HepG2 (cell line): ENCODE results near the gene MPLKIP. TPM values are rescaled to one million over a fixed set of nuclear protein-coding genes. Genes with fewer than 3 reads are reported as not detected.
A peak's percentile ranks its signal among the peaks of the same experiment; 100 is the strongest.

Experiments used
- BORCS8-MEF2B ChIP-seq: sonication (generic); formaldehyde crosslinking; IDR thresholded peaks from 2 replicates; pipeline ENCODE4 v1.8.0; 2022; ENCODE audit warnings: mild to moderate bottlenecking, missing genetic modification reagents
- FOSL2 ChIP-seq: sonication (generic); formaldehyde crosslinking; IDR thresholded peaks from 2 replicates; pipeline ENCODE4 v1.4.0; 2020; ENCODE audit warnings: missing genetic modification reagents
- HOXA9 ChIP-seq: sonication (generic); formaldehyde crosslinking; IDR thresholded peaks from 2 replicates; pipeline ENCODE4 v1.8.1; 2022; ENCODE audit warnings: missing genetic modification reagents, mild to moderate bottlenecking, moderate library complexity, borderline replicate concordance
- JDP2 ChIP-seq: sonication (generic); formaldehyde crosslinking; IDR thresholded peaks from 2 replicates; pipeline ENCODE4 v1.8.1; 2022; ENCODE audit warnings: missing genetic modification reagents, borderline replicate concordance
- MAFG ChIP-seq: sonication (generic); formaldehyde crosslinking; IDR thresholded peaks from 2 replicates; pipeline ENCODE4 v1.5.1; 2020; ENCODE audit warnings: mild to moderate bottlenecking, missing genetic modification reagents
- TOE1 ChIP-seq: sonication (generic); formaldehyde crosslinking; IDR thresholded peaks from 2 replicates; pipeline ENCODE4 v1.4.0; 2020; ENCODE audit warnings: mild to moderate bottlenecking, missing genetic modification reagents
- U2AF1 ChIP-seq: fragments of 200-400 bp; formaldehyde crosslinking; optimal IDR thresholded peaks from 2 replicates; pipeline ENCODE3; 2017; ENCODE audit warnings: mild to moderate bottlenecking, low read depth, low read length
- YY1 ChIP-seq: IDR thresholded peaks from 2 replicates; pipeline ENCODE4 v1.6.1; 2011; ENCODE audit warnings: low read length, low read depth, moderate library complexity, mild to moderate bottlenecking; ENCODE audit not compliant: insufficient read depth, insufficient replicate concordance
- ZBTB42 ChIP-seq: sonication (generic); formaldehyde crosslinking; IDR thresholded peaks from 2 replicates; pipeline ENCODE4 v1.5.0; 2020; ENCODE audit warnings: mild to moderate bottlenecking, missing genetic modification reagents
- ZC3H13 ChIP-seq: sonication (generic); formaldehyde crosslinking; IDR thresholded peaks from 2 replicates; pipeline ENCODE4 v1.8.1; 2023; ENCODE audit warnings: mild to moderate bottlenecking, missing genetic modification reagents, moderate library complexity
- ZKSCAN5 ChIP-seq: sonication (generic); formaldehyde crosslinking; IDR thresholded peaks from 2 replicates; pipeline ENCODE4 v1.5.1; 2020; ENCODE audit warnings: mild to moderate bottlenecking, missing genetic modification reagents
- ZNF136 ChIP-seq: sonication (generic); formaldehyde crosslinking; IDR thresholded peaks from 2 replicates; pipeline ENCODE4 v1.8.1; 2022; ENCODE audit warnings: low read depth, mild to moderate bottlenecking, moderate library complexity, missing genetic modification reagents
- ZNF557 ChIP-seq: sonication (generic); formaldehyde crosslinking; IDR thresholded peaks from 2 replicates; pipeline ENCODE4 v1.4.0; 2020; ENCODE audit warnings: missing genetic modification reagents
- ZNF772 ChIP-seq: sonication (generic); formaldehyde crosslinking; IDR thresholded peaks from 2 replicates; pipeline ENCODE4 v1.5.0; 2020; ENCODE audit warnings: mild to moderate bottlenecking, missing genetic modification reagents
- ZSCAN20 ChIP-seq: sonication (generic); formaldehyde crosslinking; IDR thresholded peaks from 2 replicates; pipeline ENCODE4 v1.4.0; 2020; ENCODE audit warnings: missing genetic modification reagents, mild to moderate bottlenecking, borderline replicate concordance
- polyA plus RNA-seq, 8 experiments: library from polyadenylated mRNA; depleted of rRNA in 3 of 8; stranded (reverse) in 7 of 8; unstranded in 1 of 8; fragments of >200 nt; fragmentation: Illumina TruSeq in 4 of 8; extraction: Trizol in 4 of 8; gene quantifications; 2 replicates each; pipeline versions ENCODE4 v1.2.1 to v1.2.3, GENCODE V29; 2011 to 2016; ENCODE audit warnings: low read depth in 4 of 8, missing spikeins in 1 of 8, mixed read lengths in 1 of 8; ENCODE audit not compliant: insufficient read depth in 1 of 8
- total RNA-seq, 5 experiments: library from RNA; depleted of rRNA; stranded (reverse); fragments of >200 nt; fragmentation: Illumina TruSeq; extraction: Trizol; gene quantifications; 2 replicates each; pipeline ENCODE4 v1.2.3, GENCODE V29; 2016; ENCODE audit warnings: low read depth in 1 of 5
- TF ChIP-seq, protein P1 (sequence below): sonication (generic); formaldehyde crosslinking; IDR thresholded peaks from 2 replicates; pipeline ENCODE4 v1.4.0; 2020; ENCODE audit warnings: missing genetic modification reagents, low read depth, mild to moderate bottlenecking, borderline replicate concordance
- TF ChIP-seq, protein P2 (sequence below): IDR thresholded peaks from 2 replicates; pipeline ENCODE4 v1.6.1; 2016; ENCODE audit warnings: low read depth, missing genetic modification reagents, missing compliant biosample characterization
- TF ChIP-seq, protein P3 (sequence below): sonication (generic); formaldehyde crosslinking; IDR thresholded peaks from 2 replicates; pipeline ENCODE4 v1.4.0; 2020; ENCODE audit warnings: missing genetic modification reagents
- TF ChIP-seq, protein P4 (sequence below): sonication (generic); formaldehyde crosslinking; IDR thresholded peaks from 2 replicates; pipeline ENCODE4 v1.5.1; 2020; ENCODE audit warnings: missing genetic modification reagents, mild to moderate bottlenecking, borderline replicate concordance

Gene MPLKIP
- total and polyA plus RNA-seq, 2 of the 13 experiments (the other 11 are each of a cell fraction or from before 2014, with no cell fraction given) = 40.1 to 45.7 TPM

DNA sequence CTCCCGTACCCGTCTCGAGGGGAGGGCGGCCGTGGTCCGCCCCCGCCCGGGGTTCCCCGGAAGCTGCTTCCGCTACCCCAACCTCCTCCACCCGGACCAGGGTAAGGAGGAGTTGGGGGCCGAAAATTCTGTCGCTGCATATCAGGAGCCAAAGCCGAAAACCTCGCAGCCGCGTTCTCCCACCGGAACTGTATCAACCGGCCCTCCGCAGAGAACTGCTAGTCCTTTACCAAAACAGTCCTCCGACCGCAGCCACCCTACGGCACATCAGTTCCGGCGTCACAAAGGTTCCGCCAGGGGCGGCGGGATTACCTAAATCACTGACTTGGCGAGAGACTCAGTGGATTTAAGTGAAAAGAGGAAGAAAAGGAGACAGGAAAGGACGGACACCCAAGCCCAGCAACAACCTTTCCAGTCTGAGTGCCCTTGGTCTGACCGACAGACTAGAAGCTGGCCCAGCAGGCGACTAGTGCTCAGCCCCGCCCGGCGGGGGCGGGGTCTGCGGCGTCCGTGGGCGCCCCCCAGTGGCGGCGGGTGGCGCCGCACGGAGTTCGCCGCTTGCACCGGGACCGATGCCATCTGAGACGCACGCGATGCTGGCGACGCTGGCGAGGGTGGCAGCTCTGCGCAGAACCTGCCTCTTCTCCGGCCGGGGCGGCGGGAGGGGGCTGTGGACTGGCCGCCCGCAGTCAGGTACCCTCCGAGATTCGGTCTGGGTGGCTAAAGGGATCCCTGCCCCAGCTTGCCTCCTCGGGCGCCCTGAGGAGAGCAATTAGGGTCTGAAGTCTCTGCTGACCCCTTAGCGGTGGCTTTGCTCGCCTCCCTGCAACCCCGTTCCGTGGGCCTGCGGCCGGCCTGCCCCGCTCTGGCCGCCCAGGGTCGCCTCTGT lies at the start of gene MPLKIP, which contains the start of gene SUGCT (continued):
- TF ChIP-seq ZSCAN20 (CRISPR knock-in tag) (no peak), U2AF1 (peak; percentile 71), ZBTB42 (CRISPR knock-in tag) (0 out of 2 replicates have a peak, but pooled peaks have one; percentile 14), ZC3H13 (no peak; the same call in 1 of the 2 replicates), YY1 (peak; percentile 51), MAFG (no peak), HOXA9 (peak; percentile 92), TOE1 (0 out of 2 replicates have a peak, but pooled peaks have one; percentile 72), ZNF136 (CRISPR knock-in tag) (no peak), ZNF772 (peak; percentile 85), JDP2 (CRISPR knock-in tag) (peak; percentile 37; the same call in 1 of the 2 replicates), ZNF557 (CRISPR knock-in tag) (peak; percentile 16; the same call in 1 of the 2 replicates), FOSL2 (peak; percentile 32; the same call in 1 of the 2 replicates), ZKSCAN5 (CRISPR knock-in tag) (no peak), BORCS8-MEF2B (CRISPR knock-in tag) (no peak; the same call in 1 of the 2 replicates)
- TF ChIP-seq, protein P1, sequence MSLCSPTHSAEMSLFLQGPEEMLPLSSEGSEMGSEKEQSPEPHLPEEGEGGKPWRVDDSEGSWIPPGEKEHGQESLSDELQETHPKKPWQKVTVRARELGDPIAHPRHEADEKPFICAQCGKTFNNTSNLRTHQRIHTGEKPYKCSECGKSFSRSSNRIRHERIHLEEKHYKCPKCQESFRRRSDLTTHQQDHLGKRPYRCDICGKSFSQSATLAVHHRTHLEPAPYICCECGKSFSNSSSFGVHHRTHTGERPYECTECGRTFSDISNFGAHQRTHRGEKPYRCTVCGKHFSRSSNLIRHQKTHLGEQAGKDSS (CRISPR knock-in tag) = no peak; the same call in 1 of the 2 replicates
- TF ChIP-seq, protein P2, sequence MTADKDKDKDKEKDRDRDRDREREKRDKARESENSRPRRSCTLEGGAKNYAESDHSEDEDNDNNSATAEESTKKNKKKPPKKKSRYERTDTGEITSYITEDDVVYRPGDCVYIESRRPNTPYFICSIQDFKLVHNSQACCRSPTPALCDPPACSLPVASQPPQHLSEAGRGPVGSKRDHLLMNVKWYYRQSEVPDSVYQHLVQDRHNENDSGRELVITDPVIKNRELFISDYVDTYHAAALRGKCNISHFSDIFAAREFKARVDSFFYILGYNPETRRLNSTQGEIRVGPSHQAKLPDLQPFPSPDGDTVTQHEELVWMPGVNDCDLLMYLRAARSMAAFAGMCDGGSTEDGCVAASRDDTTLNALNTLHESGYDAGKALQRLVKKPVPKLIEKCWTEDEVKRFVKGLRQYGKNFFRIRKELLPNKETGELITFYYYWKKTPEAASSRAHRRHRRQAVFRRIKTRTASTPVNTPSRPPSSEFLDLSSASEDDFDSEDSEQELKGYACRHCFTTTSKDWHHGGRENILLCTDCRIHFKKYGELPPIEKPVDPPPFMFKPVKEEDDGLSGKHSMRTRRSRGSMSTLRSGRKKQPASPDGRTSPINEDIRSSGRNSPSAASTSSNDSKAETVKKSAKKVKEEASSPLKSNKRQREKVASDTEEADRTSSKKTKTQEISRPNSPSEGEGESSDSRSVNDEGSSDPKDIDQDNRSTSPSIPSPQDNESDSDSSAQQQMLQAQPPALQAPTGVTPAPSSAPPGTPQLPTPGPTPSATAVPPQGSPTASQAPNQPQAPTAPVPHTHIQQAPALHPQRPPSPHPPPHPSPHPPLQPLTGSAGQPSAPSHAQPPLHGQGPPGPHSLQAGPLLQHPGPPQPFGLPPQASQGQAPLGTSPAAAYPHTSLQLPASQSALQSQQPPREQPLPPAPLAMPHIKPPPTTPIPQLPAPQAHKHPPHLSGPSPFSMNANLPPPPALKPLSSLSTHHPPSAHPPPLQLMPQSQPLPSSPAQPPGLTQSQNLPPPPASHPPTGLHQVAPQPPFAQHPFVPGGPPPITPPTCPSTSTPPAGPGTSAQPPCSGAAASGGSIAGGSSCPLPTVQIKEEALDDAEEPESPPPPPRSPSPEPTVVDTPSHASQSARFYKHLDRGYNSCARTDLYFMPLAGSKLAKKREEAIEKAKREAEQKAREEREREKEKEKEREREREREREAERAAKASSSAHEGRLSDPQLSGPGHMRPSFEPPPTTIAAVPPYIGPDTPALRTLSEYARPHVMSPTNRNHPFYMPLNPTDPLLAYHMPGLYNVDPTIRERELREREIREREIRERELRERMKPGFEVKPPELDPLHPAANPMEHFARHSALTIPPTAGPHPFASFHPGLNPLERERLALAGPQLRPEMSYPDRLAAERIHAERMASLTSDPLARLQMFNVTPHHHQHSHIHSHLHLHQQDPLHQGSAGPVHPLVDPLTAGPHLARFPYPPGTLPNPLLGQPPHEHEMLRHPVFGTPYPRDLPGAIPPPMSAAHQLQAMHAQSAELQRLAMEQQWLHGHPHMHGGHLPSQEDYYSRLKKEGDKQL = peak; percentile 49; the same call in 1 of the 2 replicates
- TF ChIP-seq, protein P3, sequence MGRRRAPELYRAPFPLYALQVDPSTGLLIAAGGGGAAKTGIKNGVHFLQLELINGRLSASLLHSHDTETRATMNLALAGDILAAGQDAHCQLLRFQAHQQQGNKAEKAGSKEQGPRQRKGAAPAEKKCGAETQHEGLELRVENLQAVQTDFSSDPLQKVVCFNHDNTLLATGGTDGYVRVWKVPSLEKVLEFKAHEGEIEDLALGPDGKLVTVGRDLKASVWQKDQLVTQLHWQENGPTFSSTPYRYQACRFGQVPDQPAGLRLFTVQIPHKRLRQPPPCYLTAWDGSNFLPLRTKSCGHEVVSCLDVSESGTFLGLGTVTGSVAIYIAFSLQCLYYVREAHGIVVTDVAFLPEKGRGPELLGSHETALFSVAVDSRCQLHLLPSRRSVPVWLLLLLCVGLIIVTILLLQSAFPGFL (CRISPR knock-in tag) = no peak
- TF ChIP-seq, protein P4, sequence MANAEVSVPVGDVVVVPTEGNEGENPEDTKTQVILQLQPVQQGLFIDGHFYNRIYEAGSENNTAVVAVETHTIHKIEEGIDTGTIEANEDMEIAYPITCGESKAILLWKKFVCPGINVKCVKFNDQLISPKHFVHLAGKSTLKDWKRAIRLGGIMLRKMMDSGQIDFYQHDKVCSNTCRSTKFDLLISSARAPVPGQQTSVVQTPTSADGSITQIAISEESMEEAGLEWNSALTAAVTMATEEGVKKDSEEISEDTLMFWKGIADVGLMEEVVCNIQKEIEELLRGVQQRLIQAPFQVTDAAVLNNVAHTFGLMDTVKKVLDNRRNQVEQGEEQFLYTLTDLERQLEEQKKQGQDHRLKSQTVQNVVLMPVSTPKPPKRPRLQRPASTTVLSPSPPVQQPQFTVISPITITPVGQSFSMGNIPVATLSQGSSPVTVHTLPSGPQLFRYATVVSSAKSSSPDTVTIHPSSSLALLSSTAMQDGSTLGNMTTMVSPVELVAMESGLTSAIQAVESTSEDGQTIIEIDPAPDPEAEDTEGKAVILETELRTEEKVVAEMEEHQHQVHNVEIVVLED (CRISPR knock-in tag) = 0 out of 2 replicates have a peak, but pooled peaks have one; percentile 50
